Activated B cell treated with CpG ODN at 0.5 μM for 24 hours (primary cell): ENCODE results near the gene MISP3. TPM values are rescaled to one million over a fixed set of nuclear protein-coding genes. Genes with fewer than 3 reads are reported as not detected.

Experiments
- ATAC-seq: fragments of 200-7000 bp; cut with Tn5 transposase; one replicate; pipeline ENCODE4 v1.10.0; 2021; ENCODE audit warnings: low read depth, mild to moderate bottlenecking, moderate library complexity
- CTCF ChIA-PET: fragments of 350-600 bp; sonication (Branson Sonifier 250); formaldehyde crosslinking; loops from one replicate; lab custom pipeline; 2021; ENCODE audit warnings: antibody characterized with exemption; lab: Charles Lee
- POLR2A ChIA-PET: fragments of 350-600 bp; sonication (Branson Sonifier 250); formaldehyde crosslinking; loops from one replicate; lab custom pipeline; 2021; ENCODE audit warnings: antibody characterized with exemption; lab: Charles Lee
- DNase-seq: peaks from one replicate; pipeline ENCODE4 v3.0.0; 2022
- H3K27ac Mint-ChIP-seq: one replicate; pipeline ENCODE4 v1.8.0; 2020; ENCODE audit warnings: mixed read lengths
- H3K27me3 Mint-ChIP-seq: one replicate; pipeline ENCODE4 v1.8.0; 2021; ENCODE audit warnings: mixed read lengths
- H3K36me3 Mint-ChIP-seq: one replicate; pipeline ENCODE4 v1.8.0; 2021; ENCODE audit warnings: low read depth, mixed read lengths
- H3K4me1 Mint-ChIP-seq: one replicate; pipeline ENCODE4 v1.8.0; 2021; ENCODE audit warnings: mixed read lengths
- H3K4me3 Mint-ChIP-seq: one replicate; pipeline ENCODE4 v1.8.0; 2020; ENCODE audit warnings: mild to moderate bottlenecking, mixed read lengths
- H3K9me3 Mint-ChIP-seq: one replicate; pipeline ENCODE4 v1.8.0; 2020; ENCODE audit warnings: mixed read lengths
- CTCF ChIP-seq: fragments of 200-600 bp; IDR thresholded peaks from one replicate; pipeline ENCODE4 v1.8.0; 2022; ENCODE audit warnings: antibody characterized with exemption, mild to moderate bottlenecking
- intact Hi-C: fragments of 100-400 bp; cut with micrococcal nuclease; formaldehyde crosslinking; loops from one replicate; pipeline ENCODE4 v1.15.1; 2024
- total RNA-seq: library from RNA; stranded (reverse); gene quantifications from 2 replicates; pipeline ENCODE4 v1.2.3, GENCODE V29; 2022

Gene MISP3
- total RNA-seq, 1 donor from 2014 or later: 0.18 TPM

- intact Hi-C loops: no loop called here
- Mint-ChIP-seq H3K36me3 (no peaks in the 10 kb centered on the region), H3K9me3 (no peaks in the 10 kb centered on the region), H3K4me3 (no peak overlapping the region), H3K27ac (no peak overlapping the region), H3K4me1 (peaks cover 18% of the 10 kb centered on the region), H3K27me3 (peaks cover 39% of the 10 kb centered on the region)
- no peak for TF ChIP-seq CTCF
- ATAC-seq (no peak), DNase-seq (no peak)
- ChIA-PET CTCF (interaction anchor here (1.3 to 1.8 kb wide), 7 partner anchors 10 to 176 kb away, joined by 4 to 9 read pairs (median 6); partner anchors contain the start of gene MISP3), POLR2A (interaction anchor here (0.5 to 0.8 kb wide), 3 partner anchors 9 to 176 kb away, joined by 3 to 9 read pairs (median 7); no protein-coding TSS in a partner anchor)
Observed at GRCh38 chr19:14058182-14059092, 14.1 kb upstream of the MISP3 start.

GRCh38 chr19:14059093-14059480 lies 13.5 kb upstream of the MISP3 start:
- POLR2A ChIA-PET: interaction anchor here (0.5 to 1.6 kb wide), 3 partner anchors 10 to 177 kb away, joined by 3 to 9 read pairs (median 3); partner anchors contain the start of gene MISP3
- no peak for TF ChIP-seq CTCF
- ATAC-seq (peak; percentile 68), DNase-seq (peak; percentile 35)
- Mint-ChIP-seq H3K27ac (no peak overlapping the region), H3K9me3 (no peaks in the 10 kb centered on the region), H3K27me3 (peaks cover 39% of the 10 kb centered on the region), H3K4me3 (no peak overlapping the region), H3K36me3 (no peaks in the 10 kb centered on the region), H3K4me1 (peaks cover 18% of the 10 kb centered on the region)
- CTCF ChIA-PET: interaction anchor here (1.1 to 1.8 kb wide), 10 partner anchors 9 to 177 kb away, joined by 3 to 9 read pairs (median 4); partner anchors contain the start of genes IL27RA and MISP3
- intact Hi-C loops: no loop called here

GRCh38 chr19:14059652-14060155 lies 12.9 kb upstream of the MISP3 start:
- Mint-ChIP-seq H3K4me1 (peaks cover 18% of the 10 kb centered on the region), H3K27ac (no peak overlapping the region), H3K9me3 (no peaks in the 10 kb centered on the region), H3K36me3 (no peaks in the 10 kb centered on the region), H3K27me3 (peaks cover 39% of the 10 kb centered on the region), H3K4me3 (no peak overlapping the region)
- intact Hi-C loops: no loop called here
- no peak for TF ChIP-seq CTCF
- DNase-seq (no peak), ATAC-seq (no peak)
- POLR2A ChIA-PET: interaction anchor here (0.8 to 1.6 kb wide), 2 partner anchors 12 to 177 kb away, joined by 3 read pairs; partner anchors contain the start of gene MISP3
- CTCF ChIA-PET: interaction anchor here (1.1 to 1.5 kb wide), 11 partner anchors 9 to 178 kb away, joined by 3 to 9 read pairs (median 4); partner anchors contain the start of genes IL27RA, MISP3 and PRKACA

DNA sequence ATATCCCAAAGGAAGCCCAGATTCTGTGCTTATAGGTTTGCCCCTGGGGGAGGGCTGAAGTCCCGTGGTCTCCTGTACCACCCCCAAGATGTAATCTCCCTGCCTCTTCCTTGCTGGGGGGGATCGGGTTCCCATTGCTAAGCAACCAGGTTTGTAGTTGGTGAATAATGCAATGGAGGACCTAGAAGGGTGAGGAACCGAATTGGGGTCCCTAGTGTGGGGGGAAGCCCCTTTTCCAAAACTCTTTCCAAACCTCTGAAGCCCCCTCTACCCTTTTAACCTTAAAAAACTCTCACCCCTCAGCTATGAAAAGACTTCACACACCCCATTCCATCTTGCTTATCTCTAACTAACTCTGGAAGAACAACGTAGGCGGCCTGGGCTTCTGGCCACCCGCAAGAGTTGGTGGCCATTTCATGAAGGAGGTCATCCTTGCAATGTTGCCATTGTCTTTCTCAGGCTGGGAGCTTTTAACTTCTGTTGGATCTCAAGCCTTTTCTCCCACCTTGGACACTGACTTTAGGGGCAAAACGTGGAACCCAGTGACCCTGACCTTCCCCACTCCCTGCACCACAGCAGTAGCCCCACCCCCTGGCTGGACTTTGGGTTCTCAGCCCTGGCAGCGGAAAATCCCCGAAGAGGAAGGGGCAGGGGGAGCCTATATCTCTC lies 11.4 kb upstream of the MISP3 start:
- H3K9me3 Mint-ChIP-seq: no peaks in the 10 kb centered on the region
- intact Hi-C loops: no loop called here
- no peak for TF ChIP-seq CTCF
- H3K4me3 Mint-ChIP-seq: no peak overlapping the region
- POLR2A ChIA-PET: interaction anchor here (0.6 kb wide), 1 partner anchor 886 kb away, joined by 3 read pairs; no protein-coding TSS in a partner anchor
- no peaks in the 10 kb centered on the region for H3K36me3 Mint-ChIP-seq
- H3K27me3 Mint-ChIP-seq: peaks cover 39% of the 10 kb centered on the region
- peaks cover 18% of the 10 kb centered on the region for H3K4me1 Mint-ChIP-seq
- H3K27ac Mint-ChIP-seq: no peak overlapping the region
- ATAC-seq: no peak
- CTCF ChIA-PET: interaction anchor here (1.1 to 1.2 kb wide), 2 partner anchors 56 to 75 kb away, joined by 3 read pairs; partner anchors contain the start of genes ASF1B and PRKACA
- no peak for DNase-seq
